Stimulated activated naive CD8-positive, alpha-beta T cell treated with anti-CD3 and anti-CD28 coated beads, Interleukin-15, Interleukin-2, amounts not matched to agents 100 ng/mL and 50 ng/mL, for 24 hours (primary cell): ENCODE measurements around the gene CAST.

ENCODE experiments used
- H3K27ac Mint-ChIP-seq: one replicate; pipeline ENCODE4 v1.8.0; 2021; ENCODE audit warnings: mild to moderate bottlenecking, mixed read lengths
- H3K27me3 Mint-ChIP-seq: one replicate; pipeline ENCODE4 v1.8.0; 2021; ENCODE audit warnings: mixed read lengths
- H3K36me3 Mint-ChIP-seq: one replicate; pipeline ENCODE4 v1.8.0; 2021; ENCODE audit warnings: low read depth, mixed read lengths
- H3K4me1 Mint-ChIP-seq: one replicate; pipeline ENCODE4 v1.8.0; 2021; ENCODE audit warnings: low read depth, mixed read lengths
- H3K4me3 Mint-ChIP-seq: one replicate; pipeline ENCODE4 v1.8.0; 2021; ENCODE audit warnings: mild to moderate bottlenecking, mixed read lengths
- H3K9me3 Mint-ChIP-seq: one replicate; pipeline ENCODE4 v1.8.0; 2021; ENCODE audit warnings: mixed read lengths

Gene CAST

DNA sequence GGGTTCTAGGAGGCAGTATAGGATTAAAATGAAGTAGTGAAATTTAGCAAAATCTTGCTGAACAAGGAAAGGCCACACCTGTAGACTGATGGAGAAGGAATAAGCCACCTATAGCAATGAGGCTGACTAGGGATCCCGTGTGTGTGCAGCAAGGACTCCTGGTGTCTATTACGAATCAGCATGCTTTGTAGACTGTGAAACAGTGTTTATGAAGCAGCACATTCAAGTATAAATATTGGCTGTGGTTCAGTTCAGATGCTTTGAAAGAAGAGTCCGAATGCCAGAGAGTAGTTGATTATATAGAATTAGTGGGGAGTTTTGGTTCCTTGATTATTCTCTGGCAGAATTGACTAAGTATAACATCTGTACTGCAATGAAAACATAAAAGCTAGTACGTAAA, 41.8 kb downstream of the CAST start:
- no peaks in the 10 kb centered on the region for H3K9me3 Mint-ChIP-seq
- H3K27ac Mint-ChIP-seq = peak overlapping the region; percentile 93
- H3K4me1 Mint-ChIP-seq = peaks cover 59% of the 10 kb centered on the region
- peaks cover 3% of the 10 kb centered on the region for H3K36me3 Mint-ChIP-seq
- peak overlapping the region; percentile 85 for H3K4me3 Mint-ChIP-seq
- H3K27me3 Mint-ChIP-seq = no peaks in the 10 kb centered on the region

DNA sequence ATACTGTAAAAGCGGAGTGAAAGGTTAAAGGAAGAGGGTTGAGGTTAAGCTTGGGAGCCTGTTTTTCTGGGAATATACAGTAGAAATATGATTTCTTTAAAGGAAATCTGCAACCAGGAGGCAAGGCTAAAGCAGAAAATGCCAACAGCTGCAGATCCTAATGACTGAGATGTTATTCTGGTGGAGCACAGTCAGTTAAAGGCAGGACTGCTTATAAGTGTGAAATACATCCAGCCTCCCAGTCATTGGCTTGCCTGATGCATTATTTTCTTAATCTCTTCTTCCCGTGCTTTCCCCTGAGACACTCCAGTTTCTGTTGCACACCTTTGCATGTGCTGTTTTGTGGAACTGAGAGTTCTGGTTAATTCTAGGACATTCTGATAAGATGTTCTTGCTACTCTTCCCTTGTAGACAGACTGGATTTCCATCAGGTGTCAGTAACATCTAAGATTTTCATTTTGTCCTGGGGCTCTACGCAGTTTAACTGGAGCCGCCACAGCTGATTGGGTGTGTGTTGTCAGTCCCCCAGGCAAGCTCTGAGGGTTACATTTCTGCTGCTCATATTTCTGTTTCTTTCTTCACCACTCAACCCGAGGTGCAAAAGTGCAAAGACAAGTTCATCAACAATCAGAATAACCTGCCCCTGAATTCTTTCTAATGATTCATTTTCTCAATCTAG, 44.4 kb downstream of the CAST start:
- no peaks in the 10 kb centered on the region for H3K9me3 Mint-ChIP-seq
- peaks cover 3% of the 10 kb centered on the region for H3K36me3 Mint-ChIP-seq
- no peak overlapping the region for H3K4me3 Mint-ChIP-seq
- peaks cover 43% of the 10 kb centered on the region for H3K4me1 Mint-ChIP-seq
- H3K27me3 Mint-ChIP-seq = no peaks in the 10 kb centered on the region
- no peak overlapping the region for H3K27ac Mint-ChIP-seq

DNA sequence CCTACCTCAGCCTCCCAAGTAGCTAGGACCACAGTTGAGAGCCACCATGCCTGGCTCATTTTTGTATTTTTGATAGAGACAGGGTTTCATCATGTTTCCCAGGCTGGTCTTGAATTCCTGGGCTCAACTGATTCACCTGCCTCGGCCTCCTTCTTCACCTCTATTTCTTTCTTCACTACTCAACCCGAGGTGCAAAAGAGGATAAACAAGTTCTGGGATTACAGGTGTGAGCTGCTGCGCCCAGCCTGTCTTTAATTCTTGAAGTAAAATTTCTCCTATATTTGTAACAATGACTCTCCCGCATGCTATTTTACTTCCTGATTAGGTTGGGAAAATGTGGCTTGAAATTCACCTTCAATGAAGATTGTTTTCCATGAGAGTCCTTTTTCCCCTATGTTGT, 46.4 kb downstream of the CAST start:
- no peaks in the 10 kb centered on the region for H3K27me3 Mint-ChIP-seq
- H3K36me3 Mint-ChIP-seq = peaks cover 11% of the 10 kb centered on the region
- no peak overlapping the region for H3K4me3 Mint-ChIP-seq
- no peak overlapping the region for H3K27ac Mint-ChIP-seq
- H3K4me1 Mint-ChIP-seq = peaks cover 32% of the 10 kb centered on the region
- no peaks in the 10 kb centered on the region for H3K9me3 Mint-ChIP-seq

DNA sequence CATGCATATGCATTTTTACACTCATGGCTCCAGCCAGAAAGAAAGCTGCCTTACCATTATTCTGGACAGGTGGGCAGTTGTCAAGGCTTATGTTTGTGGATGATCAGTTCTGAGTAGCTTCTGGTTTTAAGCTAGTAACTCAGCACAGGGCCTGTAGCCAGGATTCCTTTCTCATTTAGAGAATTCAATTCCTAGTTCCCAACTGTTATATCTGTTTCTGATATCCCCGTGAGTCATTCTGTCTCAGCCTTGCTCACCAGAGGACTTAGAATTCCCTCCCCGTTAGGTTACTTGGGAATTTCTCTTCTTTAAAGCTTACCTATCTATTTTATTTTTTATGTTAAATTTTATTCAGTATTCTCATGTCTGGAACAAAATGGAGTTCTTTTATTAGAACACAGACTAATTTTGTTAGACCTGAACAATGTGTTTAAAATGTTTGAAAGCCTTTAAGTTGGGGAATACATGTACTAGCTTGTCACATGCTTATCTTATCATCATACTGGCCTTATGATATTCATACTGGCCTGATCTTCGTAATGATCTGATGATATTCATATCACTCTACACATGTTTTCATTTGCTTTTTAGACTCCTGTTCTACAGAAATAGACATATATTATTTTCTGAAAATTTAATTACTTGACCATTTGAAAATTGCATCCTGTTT, 47.1 kb downstream of the CAST start:
- H3K4me1 Mint-ChIP-seq = peaks cover 28% of the 10 kb centered on the region
- H3K27me3 Mint-ChIP-seq = no peaks in the 10 kb centered on the region
- H3K4me3 Mint-ChIP-seq = no peak overlapping the region
- peaks cover 11% of the 10 kb centered on the region for H3K36me3 Mint-ChIP-seq
- no peak overlapping the region for H3K27ac Mint-ChIP-seq
- H3K9me3 Mint-ChIP-seq = no peaks in the 10 kb centered on the region

DNA sequence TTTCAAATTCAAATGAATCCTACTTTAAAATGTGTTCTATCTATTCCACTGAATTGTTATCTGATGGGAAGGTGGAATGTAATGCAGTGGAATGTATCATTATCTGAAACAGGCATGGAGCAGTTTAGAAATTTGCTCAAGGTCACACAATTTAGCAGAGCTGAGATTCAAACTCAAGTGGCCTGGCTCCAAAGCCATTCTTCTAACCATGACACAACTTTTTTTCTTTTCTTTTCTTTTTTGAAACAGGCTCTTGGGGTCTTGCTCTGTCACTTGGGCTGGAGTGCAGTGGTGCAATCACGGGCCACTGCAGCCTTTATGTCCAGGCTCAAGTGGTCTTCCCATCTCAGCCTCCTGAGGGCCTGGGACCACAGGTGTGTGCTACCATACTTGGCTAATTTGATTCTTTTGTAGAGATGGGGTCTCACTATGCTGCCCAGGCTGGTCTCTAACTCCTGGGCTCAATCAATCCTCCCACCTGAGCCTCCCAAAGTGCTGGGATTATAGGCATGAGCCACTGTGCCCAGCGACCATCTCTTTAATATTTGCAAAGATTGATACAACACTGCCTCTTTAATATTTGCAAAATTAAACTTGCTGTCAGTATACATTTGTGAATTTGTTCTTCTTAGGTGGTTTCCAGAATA, 50.0 kb downstream of the CAST start:
- H3K27me3 Mint-ChIP-seq = no peaks in the 10 kb centered on the region
- no peak overlapping the region for H3K27ac Mint-ChIP-seq
- no peak overlapping the region for H3K4me3 Mint-ChIP-seq
- peaks cover 31% of the 10 kb centered on the region for H3K4me1 Mint-ChIP-seq
- peaks cover 15% of the 10 kb centered on the region for H3K36me3 Mint-ChIP-seq
- no peaks in the 10 kb centered on the region for H3K9me3 Mint-ChIP-seq

DNA sequence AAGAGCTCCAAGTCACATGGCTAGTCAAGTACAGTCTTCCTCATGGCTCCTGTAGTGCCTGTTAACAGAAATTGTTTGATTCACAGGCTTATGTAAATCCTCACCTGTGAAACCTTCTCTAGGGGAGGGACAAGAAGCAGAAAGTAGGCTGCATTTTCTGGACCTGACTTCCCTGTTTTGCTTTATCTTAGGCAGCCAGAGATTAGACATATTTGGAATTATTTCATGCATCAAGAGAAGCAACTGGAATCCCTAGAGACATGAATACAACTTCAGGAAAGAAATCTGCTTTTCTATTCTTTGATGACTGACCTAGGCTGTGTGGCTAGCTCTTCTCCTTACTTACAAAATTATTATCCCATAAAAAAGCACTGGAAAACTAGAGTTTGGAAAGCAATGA, 52.3 kb downstream of the CAST start:
- Mint-ChIP-seq H3K27ac (peak overlapping the region; percentile 3), H3K4me1 (peaks cover 40% of the 10 kb centered on the region), H3K4me3 (no peak overlapping the region)

DNA sequence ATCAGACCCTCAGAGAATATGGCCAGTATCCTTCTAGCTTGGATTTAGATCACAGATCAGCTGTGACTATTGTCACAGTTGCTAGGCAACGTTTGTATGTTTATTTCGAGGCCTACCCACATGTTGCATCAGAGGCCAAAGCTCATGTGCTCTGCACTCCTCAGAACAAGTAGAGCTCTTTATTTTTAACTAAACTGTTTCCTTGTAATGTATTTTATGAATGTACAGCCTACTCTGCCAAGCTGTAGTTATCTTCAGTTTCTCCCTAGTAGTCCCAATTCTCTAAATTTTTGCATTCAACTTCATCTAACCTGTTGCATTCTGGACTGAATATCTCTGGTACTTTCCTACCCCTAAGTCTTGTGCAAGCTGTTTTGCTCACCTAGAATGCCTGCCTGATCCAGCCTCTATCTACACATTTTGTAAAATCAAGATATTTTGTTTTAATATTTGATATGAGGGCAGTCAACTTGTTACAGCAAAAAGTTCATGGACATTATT, 52.8 kb downstream of the CAST start:
- Mint-ChIP-seq H3K36me3 (peaks cover 21% of the 10 kb centered on the region), H3K9me3 (no peaks in the 10 kb centered on the region), H3K27ac (peak overlapping the region; percentile 3), H3K4me3 (no peak overlapping the region), H3K4me1 (peaks cover 40% of the 10 kb centered on the region), H3K27me3 (no peaks in the 10 kb centered on the region)

More for the DNA sequence above, 52.3 kb downstream of the CAST start:
- H3K9me3 Mint-ChIP-seq = no peaks in the 10 kb centered on the region
- H3K27me3 Mint-ChIP-seq = no peaks in the 10 kb centered on the region
- H3K36me3 Mint-ChIP-seq = peaks cover 21% of the 10 kb centered on the region

DNA sequence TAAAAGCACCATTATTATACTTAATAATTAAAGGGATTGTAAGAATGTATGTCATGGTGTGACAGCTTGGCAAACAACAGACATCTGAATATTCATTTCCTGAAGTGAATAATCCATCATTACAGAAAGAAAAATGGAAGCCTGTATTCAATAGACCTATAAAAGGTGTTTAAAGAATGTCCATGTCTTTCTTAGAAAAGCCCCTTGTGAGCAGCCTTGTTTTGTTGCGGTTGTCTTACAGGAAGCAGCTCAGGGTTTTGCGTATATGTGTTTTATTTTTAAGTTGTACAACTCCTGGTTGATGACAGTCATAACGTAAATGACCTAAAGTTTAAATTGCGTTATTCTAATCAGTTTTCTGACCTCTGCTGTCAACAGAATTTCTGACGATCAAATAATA, 53.8 kb downstream of the CAST start:
- Mint-ChIP-seq H3K4me3 (no peak overlapping the region), H3K36me3 (peaks cover 21% of the 10 kb centered on the region), H3K4me1 (peaks cover 46% of the 10 kb centered on the region), H3K27me3 (no peaks in the 10 kb centered on the region), H3K27ac (no peak overlapping the region), H3K9me3 (no peaks in the 10 kb centered on the region)

DNA sequence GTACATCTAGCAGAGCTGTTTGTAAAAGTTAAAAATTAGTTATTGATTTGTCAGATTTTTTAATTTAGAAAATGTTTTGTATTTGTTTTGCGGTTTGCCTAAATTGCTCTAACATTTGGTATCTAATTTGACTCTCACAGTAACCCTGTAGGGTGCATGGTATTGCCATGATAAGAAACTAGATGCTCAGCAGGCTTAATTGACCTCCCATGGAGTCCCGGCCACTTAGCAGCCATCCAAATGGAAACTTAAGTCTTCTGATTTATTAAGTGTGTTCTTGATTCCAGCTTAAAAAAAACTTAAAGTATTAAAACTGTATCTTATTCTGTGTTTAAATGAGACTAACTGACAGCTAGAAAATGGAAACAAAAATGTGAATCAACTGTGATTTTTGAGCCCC, 54.5 kb downstream of the CAST start:
- H3K4me3 Mint-ChIP-seq = no peak overlapping the region
- no peaks in the 10 kb centered on the region for H3K27me3 Mint-ChIP-seq
- H3K9me3 Mint-ChIP-seq = no peaks in the 10 kb centered on the region
- H3K27ac Mint-ChIP-seq = no peak overlapping the region
- H3K36me3 Mint-ChIP-seq = peaks cover 21% of the 10 kb centered on the region
- H3K4me1 Mint-ChIP-seq = peaks cover 46% of the 10 kb centered on the region

DNA sequence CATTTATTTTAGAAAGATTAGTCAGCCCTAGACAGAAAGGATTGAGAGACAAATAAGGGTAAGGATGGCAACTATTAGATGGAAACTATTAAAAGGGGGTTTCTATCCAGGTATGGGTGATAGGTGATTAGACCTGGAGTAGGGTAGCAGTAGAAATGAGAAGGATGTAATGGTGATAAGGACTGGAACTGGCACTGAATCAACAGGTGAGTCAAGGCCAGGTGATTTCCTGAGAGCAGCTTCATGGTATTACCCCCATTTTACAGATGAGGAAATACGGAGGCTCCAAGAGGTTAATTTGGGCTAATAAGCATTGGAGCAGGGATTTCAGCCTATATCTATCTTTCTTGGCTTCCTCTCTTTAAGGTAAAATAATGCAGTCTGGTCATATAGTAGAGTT, 55.7 kb downstream of the CAST start:
- H3K36me3 Mint-ChIP-seq = peaks cover 14% of the 10 kb centered on the region
- H3K4me3 Mint-ChIP-seq = no peak overlapping the region
- H3K27ac Mint-ChIP-seq = no peak overlapping the region
- H3K4me1 Mint-ChIP-seq = peaks cover 42% of the 10 kb centered on the region
- H3K27me3 Mint-ChIP-seq = no peaks in the 10 kb centered on the region
- H3K9me3 Mint-ChIP-seq = no peaks in the 10 kb centered on the region

DNA sequence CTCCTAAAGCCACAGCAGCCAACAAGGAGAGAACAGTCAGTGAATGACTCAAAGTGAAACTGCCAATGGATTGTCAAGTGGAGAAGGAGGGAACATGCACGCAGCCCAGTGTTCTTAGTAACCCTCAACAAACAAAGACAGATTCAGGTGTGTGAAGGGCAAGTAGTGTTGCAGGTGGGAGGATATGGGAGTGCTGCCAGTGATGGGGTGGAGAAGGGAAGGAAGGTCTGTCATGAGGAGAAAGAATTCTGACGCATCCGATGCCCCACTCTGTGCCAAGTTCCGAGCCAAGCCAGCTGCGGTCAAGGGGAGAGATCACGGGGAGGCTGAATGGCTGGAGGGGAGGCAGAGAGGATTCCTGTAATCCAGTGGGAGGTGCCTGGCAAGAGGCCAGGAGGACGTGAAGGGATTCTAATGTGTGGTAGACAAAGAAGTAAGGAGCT, 56.5 kb downstream of the CAST start:
- H3K36me3 Mint-ChIP-seq = peaks cover 14% of the 10 kb centered on the region
- no peaks in the 10 kb centered on the region for H3K9me3 Mint-ChIP-seq
- peaks cover 41% of the 10 kb centered on the region for H3K4me1 Mint-ChIP-seq
- no peak overlapping the region for H3K27ac Mint-ChIP-seq
- H3K4me3 Mint-ChIP-seq = no peak overlapping the region
- no peaks in the 10 kb centered on the region for H3K27me3 Mint-ChIP-seq

DNA sequence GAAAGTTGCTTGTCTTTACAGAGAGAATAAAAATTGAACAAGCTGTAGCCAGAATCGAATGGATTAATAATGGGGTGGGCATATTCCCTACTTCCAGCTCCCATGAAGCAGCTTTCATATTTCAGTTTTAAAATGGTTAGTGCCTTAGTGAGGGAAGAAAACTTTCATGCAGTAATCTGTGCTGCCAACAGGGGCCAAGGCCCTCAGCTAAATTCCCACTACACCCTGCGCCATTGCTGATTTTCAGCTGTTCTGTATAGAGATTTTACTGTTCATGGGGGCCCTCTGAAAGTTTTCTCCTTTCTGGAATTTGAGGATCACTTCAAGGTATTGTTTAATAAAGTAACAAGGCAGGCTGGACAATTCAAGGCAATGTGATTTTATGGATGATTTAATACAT, 58.2 kb downstream of the CAST start:
- Mint-ChIP-seq H3K27ac (no peak overlapping the region), H3K27me3 (no peaks in the 10 kb centered on the region), H3K36me3 (peaks cover 16% of the 10 kb centered on the region), H3K4me3 (no peak overlapping the region), H3K4me1 (peaks cover 28% of the 10 kb centered on the region), H3K9me3 (no peaks in the 10 kb centered on the region)

DNA sequence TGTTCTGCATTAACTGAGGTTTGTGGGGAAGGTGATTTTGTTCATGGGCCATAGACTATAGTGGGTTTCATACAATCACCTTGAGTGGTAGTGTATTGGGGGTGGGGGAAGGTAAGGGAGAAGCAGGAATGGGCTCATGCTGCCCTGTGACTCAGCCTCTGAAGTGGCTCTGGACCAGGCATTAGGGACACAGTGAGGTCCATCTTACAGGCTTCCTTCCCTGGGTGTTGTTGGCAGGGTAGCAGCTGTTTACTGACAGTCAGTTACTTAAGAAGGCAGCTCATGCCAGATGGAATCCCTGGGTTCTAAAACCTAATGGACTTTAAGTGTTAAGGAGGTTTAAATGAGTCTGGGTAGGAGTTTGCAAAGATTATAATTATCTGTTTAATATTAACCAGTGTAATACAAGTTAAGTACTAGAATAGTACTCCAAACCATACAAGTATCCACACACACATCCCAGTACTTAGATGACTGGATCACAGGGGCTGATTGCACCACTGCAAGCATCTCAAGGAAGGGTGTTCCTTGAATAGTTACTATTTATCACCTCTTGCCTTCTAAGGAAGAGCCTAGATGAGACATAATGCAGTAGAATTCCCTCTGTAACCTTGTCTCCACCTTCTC, 59.3 kb downstream of the CAST start:
- H3K27ac Mint-ChIP-seq = no peak overlapping the region
- peaks cover 24% of the 10 kb centered on the region for H3K4me1 Mint-ChIP-seq
- H3K27me3 Mint-ChIP-seq = no peaks in the 10 kb centered on the region
- H3K9me3 Mint-ChIP-seq = no peaks in the 10 kb centered on the region
- H3K4me3 Mint-ChIP-seq = no peak overlapping the region
- peaks cover 17% of the 10 kb centered on the region for H3K36me3 Mint-ChIP-seq

DNA sequence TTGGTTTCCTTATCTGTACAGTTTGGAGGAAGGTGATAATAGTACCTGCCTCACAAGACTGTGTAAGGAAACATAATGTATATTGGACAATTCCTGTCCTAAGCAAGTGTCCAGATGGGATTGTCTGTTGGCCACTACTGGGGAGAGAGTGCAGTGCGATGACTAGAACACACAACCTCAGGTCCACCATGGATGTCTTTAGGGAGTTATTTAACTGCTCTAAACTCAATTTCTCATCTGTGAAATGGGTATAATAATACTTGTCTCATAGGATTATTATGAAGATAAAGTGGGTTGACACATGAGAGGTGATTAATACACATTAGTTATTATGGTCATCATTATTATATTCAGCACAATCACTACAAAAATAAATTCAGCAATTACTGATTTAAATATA, 63.1 kb downstream of the CAST start:
- H3K4me1 Mint-ChIP-seq = peaks cover 4% of the 10 kb centered on the region
- no peaks in the 10 kb centered on the region for H3K27me3 Mint-ChIP-seq
- no peak overlapping the region for H3K4me3 Mint-ChIP-seq
- H3K27ac Mint-ChIP-seq = no peak overlapping the region
- H3K9me3 Mint-ChIP-seq = no peaks in the 10 kb centered on the region
- peaks cover 25% of the 10 kb centered on the region for H3K36me3 Mint-ChIP-seq

DNA sequence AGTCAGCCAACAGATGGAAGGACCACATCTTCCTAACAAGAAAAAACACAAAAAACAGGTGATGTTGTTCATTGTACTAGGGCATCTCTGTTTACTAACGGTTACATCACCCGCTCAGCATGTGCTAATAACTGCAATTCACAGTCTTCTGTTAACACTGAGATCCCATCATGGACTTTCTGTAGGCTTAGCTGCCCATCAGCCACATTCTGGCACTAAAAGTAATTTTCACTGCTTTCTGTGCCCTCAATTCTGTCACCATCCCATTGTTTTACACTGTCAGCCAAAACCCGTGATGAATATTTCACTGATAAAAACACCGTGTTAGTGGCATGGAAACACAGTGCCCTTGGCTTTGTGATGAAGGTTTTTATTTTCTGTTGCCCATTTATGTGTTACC, 64.6 kb downstream of the CAST start:
- H3K27me3 Mint-ChIP-seq = no peaks in the 10 kb centered on the region
- no peaks in the 10 kb centered on the region for H3K4me1 Mint-ChIP-seq
- no peaks in the 10 kb centered on the region for H3K9me3 Mint-ChIP-seq
- H3K4me3 Mint-ChIP-seq = no peak overlapping the region
- peaks cover 35% of the 10 kb centered on the region for H3K36me3 Mint-ChIP-seq
- H3K27ac Mint-ChIP-seq = no peak overlapping the region
